ENCODE results near the gene IRF2BP2.

Gene IRF2BP2

GRCh38 chr1:234612352-234613127 is 2.6 kb upstream of the IRF2BP2 start:
- peak; percentile 79 for DNase-seq (ENCODE audit: low read depth)

- no peak for DNase-seq (ENCODE audit: low read depth)
Observed at GRCh38 chr1:234611847-234612351, 1.9 kb upstream of the IRF2BP2 start.

GRCh38 chr1:234611225-234611846 is 1.4 kb upstream of the IRF2BP2 start:
- DNase-seq (ENCODE audit: low read depth), result no peak

DNA sequence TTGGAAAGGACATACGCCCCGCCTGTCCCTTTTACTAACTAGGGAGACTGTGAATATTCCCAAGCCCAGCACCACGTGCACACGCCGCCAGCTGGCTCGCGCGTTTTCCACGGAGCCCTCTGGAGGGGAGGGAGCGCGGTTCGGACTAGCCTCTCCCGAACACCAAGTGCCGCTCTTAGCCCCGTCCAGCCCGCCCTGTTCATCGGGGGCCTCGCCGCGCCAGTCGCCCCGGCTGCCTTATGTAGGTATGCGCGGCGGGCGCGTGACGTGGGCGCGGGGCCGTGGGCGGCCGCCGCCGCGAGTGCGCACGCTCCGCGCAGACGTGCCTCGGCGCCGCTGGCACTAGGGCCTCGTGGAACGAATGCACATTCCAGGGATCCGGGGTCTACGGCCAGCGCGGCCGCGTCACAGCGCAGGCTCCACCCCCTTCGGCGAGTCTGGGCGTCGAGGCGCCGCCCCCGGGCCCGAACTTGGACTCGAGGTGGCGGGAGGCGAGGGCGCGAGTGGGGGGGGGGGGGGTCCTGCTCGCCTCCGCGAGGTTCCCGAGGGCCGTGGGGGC is 767 bp upstream of the IRF2BP2 start:
- DNase-seq (ENCODE audit: low read depth), result peak; percentile 84

DNA sequence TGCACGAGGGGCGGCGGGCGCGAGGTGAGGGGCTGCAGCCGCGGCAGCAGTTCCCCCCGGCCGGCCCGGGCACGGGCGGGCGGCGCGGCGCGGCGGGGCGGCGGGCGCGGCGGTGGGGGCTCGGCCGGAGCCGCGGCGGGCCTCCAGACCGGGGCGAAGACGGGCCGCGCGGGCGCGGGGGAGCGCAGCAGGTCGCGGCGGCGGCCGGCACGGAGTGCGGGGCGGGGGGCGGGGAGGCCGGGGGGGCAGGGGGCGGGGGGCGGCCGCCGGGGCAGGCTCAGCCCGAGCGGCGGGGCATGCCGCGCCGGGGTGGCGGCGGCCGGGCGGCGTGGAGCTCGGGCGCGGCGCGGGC is 311 bp downstream of the IRF2BP2 start:
- DNase-seq (ENCODE audit: low read depth), result no peak

GRCh38 chr1:234608911-234609690 is 877 bp downstream of the IRF2BP2 start:
- no peak for DNase-seq (ENCODE audit: low read depth)

DNA sequence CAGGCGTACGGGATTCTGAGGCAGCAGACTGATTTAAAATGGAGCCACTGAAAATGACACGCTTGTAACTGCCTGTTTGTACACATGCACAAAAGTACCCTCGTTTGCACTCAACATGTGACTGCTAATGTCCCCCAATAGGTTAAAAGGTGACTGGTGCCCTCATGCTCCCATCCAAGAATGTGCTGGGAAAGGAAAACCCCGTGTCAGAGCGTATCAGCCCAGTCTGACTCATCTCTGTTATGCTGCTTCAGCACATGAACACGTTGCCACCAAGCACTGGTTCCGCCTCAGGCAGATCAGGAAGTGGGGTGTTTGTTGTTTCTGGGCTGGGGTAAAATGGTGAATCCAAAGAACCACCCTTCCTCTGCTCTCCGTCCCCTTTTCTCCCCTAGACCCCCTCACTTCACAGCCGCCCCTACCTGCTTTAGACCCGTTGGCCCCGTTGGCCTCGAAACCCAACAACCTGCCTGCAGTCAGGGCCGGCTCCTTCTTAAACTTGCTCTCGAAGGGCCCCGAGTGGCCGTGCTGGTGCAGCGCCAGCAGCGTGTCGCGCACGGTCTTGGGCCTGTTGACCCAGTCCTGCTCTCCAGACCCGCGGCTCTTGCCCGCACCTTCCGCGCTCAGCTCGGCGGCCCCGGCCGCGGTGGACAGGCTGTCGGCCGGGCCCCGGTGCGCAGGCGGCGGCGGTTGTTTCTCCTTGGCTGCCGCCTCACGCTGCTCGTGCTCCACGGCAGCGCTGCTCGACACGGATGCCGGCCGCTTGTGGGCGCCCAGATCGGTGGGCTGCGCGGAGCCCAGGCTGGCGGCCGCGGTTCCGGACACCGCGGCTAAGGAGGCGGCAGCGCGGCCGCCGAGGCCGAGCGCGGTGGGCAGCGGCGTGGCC is 1.7 kb downstream of the IRF2BP2 start:
- no peak for DNase-seq (ENCODE audit: low read depth)

- DNase-seq (ENCODE audit: low read depth), result no peak
Observed at GRCh38 chr1:234607109-234608024, 2.6 kb downstream of the IRF2BP2 start.

GRCh38 chr1:234606784-234607108 is 3.2 kb downstream of the IRF2BP2 start:
- no peak for DNase-seq (ENCODE audit: low read depth)

DNA sequence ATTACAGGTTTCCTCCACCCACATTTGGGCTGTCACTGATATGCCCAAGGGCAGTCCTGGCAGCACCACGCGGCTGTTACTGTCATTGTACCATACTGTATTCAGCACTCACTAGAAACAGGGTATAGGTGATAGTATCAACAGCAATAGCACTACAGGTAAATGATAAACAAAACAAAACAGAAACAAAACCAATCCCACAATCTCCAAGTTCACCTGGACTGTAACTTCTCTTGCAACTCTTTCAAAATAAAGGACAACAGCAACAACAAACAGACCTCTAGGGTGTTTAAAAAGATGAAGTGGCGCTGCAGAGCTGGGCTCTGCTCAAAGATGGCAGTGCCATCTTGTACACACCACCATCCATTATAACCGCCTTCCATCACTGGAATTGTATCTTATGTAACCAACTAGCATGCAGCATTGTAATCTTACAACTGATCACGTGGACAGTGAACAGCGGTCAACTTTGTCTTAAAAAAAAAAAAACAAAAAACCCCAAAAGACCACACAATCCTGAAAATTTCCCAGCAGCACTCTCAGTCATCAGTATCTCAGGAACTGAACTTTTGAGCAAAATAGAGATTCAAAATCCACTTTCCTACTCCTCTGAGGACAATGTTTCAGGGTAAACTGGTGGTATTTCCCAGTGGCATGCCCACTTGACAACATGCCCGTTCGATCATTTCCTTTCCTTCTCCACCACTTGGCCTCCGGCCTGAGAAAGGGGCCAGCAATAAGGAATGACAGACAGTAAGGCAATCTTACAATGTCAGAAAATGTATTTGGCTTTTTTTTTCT is 3.8 kb downstream of the IRF2BP2 start:
- DNase-seq (ENCODE audit: low read depth), result no peak

- DNase-seq (ENCODE audit: low read depth), result no peak
Observed at GRCh38 chr1:234605399-234605982, 4.5 kb downstream of the IRF2BP2 start.

DNA sequence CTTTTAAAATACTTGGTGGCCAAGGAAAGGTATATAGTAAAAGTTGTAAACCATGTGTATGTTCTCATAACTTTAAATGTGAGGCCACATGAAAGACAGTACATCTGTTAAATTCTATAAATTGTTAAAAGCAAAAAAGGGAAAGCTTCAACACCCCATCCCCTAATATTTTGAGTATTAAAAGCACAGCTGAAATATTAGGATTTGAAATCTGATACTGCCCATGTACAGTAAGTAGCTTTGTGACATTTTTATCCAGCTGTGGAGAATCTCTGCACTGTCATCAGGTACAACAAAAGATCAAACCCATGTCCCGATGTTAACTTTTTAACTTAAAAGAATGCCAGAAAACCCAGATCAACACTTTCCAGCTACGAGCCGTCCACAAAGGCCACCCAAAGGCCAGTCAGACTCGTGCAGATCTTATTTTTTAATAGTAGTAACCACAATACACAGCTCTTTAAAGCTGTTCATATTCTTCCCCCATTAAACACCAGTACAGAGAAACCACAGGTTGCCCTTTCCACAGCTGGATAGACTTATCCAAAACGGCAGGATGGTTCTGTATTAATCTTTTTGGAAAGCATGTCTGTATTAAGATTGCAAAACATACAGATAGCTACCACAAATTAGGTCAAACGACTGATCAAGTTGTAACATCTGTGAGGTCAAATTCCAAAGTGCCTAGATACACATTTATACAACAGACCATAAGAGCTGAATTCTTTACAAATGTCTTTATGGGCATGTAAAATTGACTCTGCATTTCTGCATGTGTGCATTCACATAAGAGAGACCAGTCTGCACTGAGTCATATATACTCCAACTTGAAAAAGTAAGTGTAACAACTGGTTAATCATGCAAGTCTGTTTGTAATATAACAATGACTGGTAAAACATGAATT is 5.2 kb downstream of the IRF2BP2 start:
- peak; percentile 84 for DNase-seq (ENCODE audit: low read depth)

DNA sequence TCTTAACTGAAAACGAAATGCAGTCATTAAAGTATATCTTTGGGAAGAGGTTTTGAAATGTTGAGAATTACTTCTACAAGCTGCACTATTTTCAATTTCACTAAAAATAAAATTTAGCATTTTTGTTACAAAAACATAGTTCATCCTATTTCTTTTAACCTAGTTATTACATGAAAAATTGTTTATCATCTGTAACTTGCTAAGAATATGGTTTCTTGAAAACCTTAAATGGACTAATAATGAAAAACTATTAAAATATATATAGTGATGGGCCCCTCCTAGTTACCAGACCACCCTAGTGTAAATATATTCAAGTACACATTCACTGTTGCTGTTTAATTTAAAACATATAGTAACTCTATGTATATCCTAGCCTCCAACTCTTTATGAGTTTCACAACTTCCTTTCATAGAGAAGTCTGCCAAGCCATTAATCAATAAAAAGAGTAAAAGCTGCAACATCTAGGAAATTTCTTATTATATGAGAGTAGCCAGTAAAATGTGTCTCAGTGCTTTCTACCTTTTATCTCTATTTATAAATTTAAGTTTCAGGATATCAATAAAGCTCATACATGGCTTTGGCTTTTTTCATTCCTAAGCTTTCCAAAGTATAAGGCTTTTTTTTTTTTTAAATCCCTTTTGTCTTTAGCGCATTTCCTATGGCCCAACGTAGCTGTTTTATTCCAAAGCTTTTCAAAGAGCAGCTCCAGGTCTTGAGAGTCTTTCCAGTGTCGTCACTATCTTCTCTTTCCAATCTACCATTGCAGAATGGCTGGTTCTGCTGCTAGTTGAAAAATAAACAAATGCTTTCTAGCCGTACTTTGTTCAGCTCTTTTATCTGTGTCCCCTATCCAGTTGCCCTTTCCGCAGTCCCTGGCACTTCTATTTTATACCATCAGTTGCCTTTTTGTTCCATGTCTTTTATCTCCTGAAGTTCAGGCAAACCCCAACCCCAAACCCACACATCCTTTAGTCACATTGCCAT is 6.5 kb downstream of the IRF2BP2 start:
- no peak for DNase-seq (ENCODE audit: low read depth)

- no peak for DNase-seq (ENCODE audit: low read depth)
Observed at GRCh38 chr1:234602334-234603220, 7.4 kb downstream of the IRF2BP2 start.

- no peak for DNase-seq (ENCODE audit: low read depth)
Observed at GRCh38 chr1:234601301-234602017, 8.5 kb downstream of the IRF2BP2 start.

All from CMK (cell line).